Colonic mucosa (tissue), 4 donors: ENCODE results near the gene PDGFD. TPM values are rescaled to one million over a fixed set of nuclear protein-coding genes. Genes with fewer than 3 reads are reported as not detected.

Experiments used
- DNase-seq: peaks from one replicate; pipeline ENCODE4 v3.0.0-alpha.2; 2020
- H3K27ac ChIP-seq: fragments of 200-600 bp; one replicate; pipeline ENCODE4 v1.8.0; 2021
- H3K27me3 ChIP-seq: fragments of 200-600 bp; one replicate; pipeline ENCODE4 v1.8.0; 2021
- H3K36me3 ChIP-seq: fragments of 200-600 bp; one replicate; pipeline ENCODE4 v1.8.0; 2021
- H3K4me1 ChIP-seq: fragments of 200-600 bp; one replicate; pipeline ENCODE4 v1.8.0; 2021; ENCODE audit warnings: mild to moderate bottlenecking
- H3K4me3 ChIP-seq: fragments of 200-600 bp; one replicate; pipeline ENCODE4 v1.8.0; 2021
- H3K9ac ChIP-seq, 2 donors: one replicate each; pipeline ENCODE4 v1.7.0; 2013; ENCODE audit warnings: control low read depth in 2 of 2, low read depth in 2 of 2, low read length in 2 of 2
- H3K9me3 ChIP-seq: fragments of 200-600 bp; one replicate; pipeline ENCODE4 v1.8.0; 2021
- CTCF ChIP-seq: fragments of 200-600 bp; IDR thresholded peaks from one replicate; pipeline ENCODE4 v1.8.0; 2022; ENCODE audit warnings: antibody characterized with exemption, mild to moderate bottlenecking
- intact Hi-C: fragments of 100-400 bp; cut with DNase I; formaldehyde crosslinking; loops from one replicate; pipeline ENCODE4 v1.14.1; 2022
- total RNA-seq, 2 donors: library from RNA; stranded (reverse); fragmentation: NEBNext Ultra II Directional in 1 of 2; extraction: Animal tissue kit (Norgen Biotek cat#: 25700) in 1 of 2; gene quantifications; one replicate each; pipeline ENCODE4 v1.2.1, GENCODE V29; 2021
- donor health status: healthy.
- donor health status: DM: no; HTN: no; CAD: no.
- donor health status: DM: no; HTN: no; CAD: no.

The PDGFD gene
- total RNA-seq, 2 donors from 2014 or later = 2.1 to 5.4 TPM

GRCh38 chr11:103980108-103980507, 183.8 kb downstream of the PDGFD start:
- Histone ChIP-seq H3K4me1 (no peaks in the 10 kb centered on the region), H3K4me3 (no peak overlapping the region), H3K27me3 (no peaks in the 10 kb centered on the region), H3K9me3 (no peaks in the 10 kb centered on the region), H3K9ac (no peak overlapping the region), H3K36me3 (no peaks in the 10 kb centered on the region), H3K27ac (no peak overlapping the region)
- TF ChIP-seq CTCF = no peak
- intact Hi-C loops = no loop called here
- DNase-seq = no peak

- TF ChIP-seq CTCF = no peak
- H3K36me3 ChIP-seq = no peaks in the 10 kb centered on the region
- no peaks in the 10 kb centered on the region for H3K4me1 ChIP-seq
- no peaks in the 10 kb centered on the region for H3K9me3 ChIP-seq
- intact Hi-C loops = no loop called here
- DNase-seq = no peak
- H3K27me3 ChIP-seq = no peaks in the 10 kb centered on the region
- no peak overlapping the region for H3K27ac ChIP-seq
- no peak overlapping the region for H3K9ac ChIP-seq
- no peak overlapping the region for H3K4me3 ChIP-seq
Measured at GRCh38 chr11:103978616-103979595, 185.0 kb downstream of the PDGFD start.

- Histone ChIP-seq H3K9ac (no peak overlapping the region), H3K27ac (no peak overlapping the region), H3K4me3 (no peak overlapping the region), H3K4me1 (no peaks in the 10 kb centered on the region), H3K9me3 (no peaks in the 10 kb centered on the region), H3K36me3 (no peaks in the 10 kb centered on the region), H3K27me3 (no peaks in the 10 kb centered on the region)
- DNase-seq = no peak
- intact Hi-C loops = no loop called here
- TF ChIP-seq CTCF = no peak
Measured at GRCh38 chr11:103972013-103972412, 191.9 kb downstream of the PDGFD start.

GRCh38 chr11:103970701-103971249, 193.2 kb downstream of the PDGFD start:
- H3K4me1 ChIP-seq = no peaks in the 10 kb centered on the region
- no peak for TF ChIP-seq CTCF

GRCh38 chr11:103968685-103969084, 195.3 kb downstream of the PDGFD start:
- intact Hi-C loops = no loop called here
- no peak overlapping the region for H3K9ac ChIP-seq

More at GRCh38 chr11:103970701-103971249, 193.2 kb downstream of the PDGFD start:
- no peak overlapping the region for H3K4me3 ChIP-seq
- no peaks in the 10 kb centered on the region for H3K27me3 ChIP-seq
- intact Hi-C loops = no loop called here
- H3K9me3 ChIP-seq = no peaks in the 10 kb centered on the region
- no peaks in the 10 kb centered on the region for H3K36me3 ChIP-seq
- H3K27ac ChIP-seq = no peak overlapping the region
- no peak overlapping the region for H3K9ac ChIP-seq
- DNase-seq = no peak

More at GRCh38 chr11:103968685-103969084, 195.3 kb downstream of the PDGFD start:
- H3K9me3 ChIP-seq = no peaks in the 10 kb centered on the region
- H3K4me3 ChIP-seq = no peak overlapping the region
- DNase-seq = no peak
- H3K27me3 ChIP-seq = no peaks in the 10 kb centered on the region
- no peak for TF ChIP-seq CTCF
- no peaks in the 10 kb centered on the region for H3K4me1 ChIP-seq
- H3K27ac ChIP-seq = no peak overlapping the region
- no peaks in the 10 kb centered on the region for H3K36me3 ChIP-seq
